ENCODE results near the gene PROSER3. TPM values are rescaled to one million over a fixed set of nuclear protein-coding genes. Genes with fewer than 3 reads are reported as not detected.

Gene PROSER3
- total and polyA plus RNA-seq, 9 of the 15 experiments (the other 6 are each of a cell fraction or from before 2014, with no cell fraction given): 1.0 to 39.5 (median 5.1) TPM

DNA sequence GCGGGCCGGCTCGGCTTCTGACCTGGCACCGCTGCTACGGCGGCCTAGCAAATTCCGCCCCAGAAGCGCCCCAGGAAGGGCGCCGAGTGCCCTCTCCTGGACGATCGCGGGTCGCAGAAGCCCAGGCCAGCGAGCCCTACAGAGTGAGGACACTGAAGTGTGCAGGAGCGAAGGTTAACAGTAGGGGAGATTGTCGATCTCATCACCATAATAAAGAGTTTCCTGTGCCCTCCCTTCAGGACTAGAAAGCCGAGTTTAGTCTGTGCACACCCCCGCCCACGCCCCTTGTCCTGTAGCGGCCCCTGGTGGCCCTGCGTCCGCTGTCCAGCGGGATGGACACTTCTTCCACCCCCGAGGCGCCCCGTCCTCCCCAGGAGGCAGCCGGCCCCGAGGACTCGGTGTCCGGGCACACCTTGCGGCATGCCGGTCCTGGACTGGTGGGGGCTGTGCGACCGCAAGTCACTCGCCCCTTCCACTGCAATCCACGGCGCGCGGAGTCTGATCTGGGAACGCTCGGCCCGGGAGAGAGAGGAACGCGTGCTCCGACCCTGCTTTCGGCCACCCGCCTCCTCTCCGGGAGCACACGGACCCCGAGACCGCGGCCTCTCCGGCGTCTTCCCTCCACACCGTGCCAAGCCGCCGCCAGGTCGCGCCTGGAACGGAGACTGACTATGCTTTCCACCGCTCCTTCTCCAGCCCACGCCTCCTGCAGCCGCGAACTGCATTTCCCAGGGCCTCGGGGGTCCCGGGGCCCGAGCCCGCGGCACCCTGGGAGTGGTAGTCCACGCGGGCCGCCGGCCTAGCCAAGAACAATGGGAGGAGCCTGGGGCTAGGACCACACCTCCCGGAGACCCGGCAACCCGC lies 40.9 kb upstream of the PROSER3 start (continued):
- TF ChIP-seq, protein P1, sequence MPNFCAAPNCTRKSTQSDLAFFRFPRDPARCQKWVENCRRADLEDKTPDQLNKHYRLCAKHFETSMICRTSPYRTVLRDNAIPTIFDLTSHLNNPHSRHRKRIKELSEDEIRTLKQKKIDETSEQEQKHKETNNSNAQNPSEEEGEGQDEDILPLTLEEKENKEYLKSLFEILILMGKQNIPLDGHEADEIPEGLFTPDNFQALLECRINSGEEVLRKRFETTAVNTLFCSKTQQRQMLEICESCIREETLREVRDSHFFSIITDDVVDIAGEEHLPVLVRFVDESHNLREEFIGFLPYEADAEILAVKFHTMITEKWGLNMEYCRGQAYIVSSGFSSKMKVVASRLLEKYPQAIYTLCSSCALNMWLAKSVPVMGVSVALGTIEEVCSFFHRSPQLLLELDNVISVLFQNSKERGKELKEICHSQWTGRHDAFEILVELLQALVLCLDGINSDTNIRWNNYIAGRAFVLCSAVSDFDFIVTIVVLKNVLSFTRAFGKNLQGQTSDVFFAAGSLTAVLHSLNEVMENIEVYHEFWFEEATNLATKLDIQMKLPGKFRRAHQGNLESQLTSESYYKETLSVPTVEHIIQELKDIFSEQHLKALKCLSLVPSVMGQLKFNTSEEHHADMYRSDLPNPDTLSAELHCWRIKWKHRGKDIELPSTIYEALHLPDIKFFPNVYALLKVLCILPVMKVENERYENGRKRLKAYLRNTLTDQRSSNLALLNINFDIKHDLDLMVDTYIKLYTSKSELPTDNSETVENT (CRISPR knock-in tag; IDR thresholded peaks at IDR 0.05): 0 out of 2 replicates have a peak, but pooled peaks have one; percentile 11
- TF ChIP-seq NRF1 (conservative IDR thresholded peaks at IDR 0.05 in 1 of 2, IDR thresholded peaks at IDR 0.05 in 1 of 2) (peak; percentile 33 to 61; a peak in 3 of 4 replicates), NCOA1 (IDR thresholded peaks at IDR 0.05; ENCODE audit: low read depth) (no peak), FOSL1 (tag; conservative IDR thresholded peaks at IDR 0.05) (no peak), ZNF668 (CRISPR knock-in tag; IDR thresholded peaks at IDR 0.05) (peak; percentile 54; the same call in 1 of the 2 replicates), THRAP3 (IDR thresholded peaks at IDR 0.05; ENCODE audit: borderline replicate concordance) (no peak), BCOR (IDR thresholded peaks at IDR 0.05) (peak; percentile 55; the same call in 1 of the 2 replicates), RBM25 (IDR thresholded peaks at IDR 0.05; ENCODE audit: low read depth, low read length, severe bottlenecking) (no peak), MAFK (IDR thresholded peaks at IDR 0.05; ENCODE audit: low read length) (no peak), ZNF12 (CRISPR knock-in tag; IDR thresholded peaks at IDR 0.05) (0 out of 2 replicates have a peak, but pooled peaks have one; percentile 38)
- TF ChIP-seq, protein P2, sequence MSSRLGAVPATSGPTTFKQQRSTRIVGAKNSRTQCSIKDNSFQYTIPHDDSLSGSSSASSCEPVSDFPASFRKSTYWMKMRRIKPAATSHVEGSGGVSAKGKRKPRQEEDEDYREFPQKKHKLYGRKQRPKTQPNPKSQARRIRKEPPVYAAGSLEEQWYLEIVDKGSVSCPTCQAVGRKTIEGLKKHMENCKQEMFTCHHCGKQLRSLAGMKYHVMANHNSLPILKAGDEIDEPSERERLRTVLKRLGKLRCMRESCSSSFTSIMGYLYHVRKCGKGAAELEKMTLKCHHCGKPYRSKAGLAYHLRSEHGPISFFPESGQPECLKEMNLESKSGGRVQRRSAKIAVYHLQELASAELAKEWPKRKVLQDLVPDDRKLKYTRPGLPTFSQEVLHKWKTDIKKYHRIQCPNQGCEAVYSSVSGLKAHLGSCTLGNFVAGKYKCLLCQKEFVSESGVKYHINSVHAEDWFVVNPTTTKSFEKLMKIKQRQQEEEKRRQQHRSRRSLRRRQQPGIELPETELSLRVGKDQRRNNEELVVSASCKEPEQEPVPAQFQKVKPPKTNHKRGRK (tag; IDR thresholded peaks at IDR 0.05): no peak
- TF ChIP-seq, protein P3, sequence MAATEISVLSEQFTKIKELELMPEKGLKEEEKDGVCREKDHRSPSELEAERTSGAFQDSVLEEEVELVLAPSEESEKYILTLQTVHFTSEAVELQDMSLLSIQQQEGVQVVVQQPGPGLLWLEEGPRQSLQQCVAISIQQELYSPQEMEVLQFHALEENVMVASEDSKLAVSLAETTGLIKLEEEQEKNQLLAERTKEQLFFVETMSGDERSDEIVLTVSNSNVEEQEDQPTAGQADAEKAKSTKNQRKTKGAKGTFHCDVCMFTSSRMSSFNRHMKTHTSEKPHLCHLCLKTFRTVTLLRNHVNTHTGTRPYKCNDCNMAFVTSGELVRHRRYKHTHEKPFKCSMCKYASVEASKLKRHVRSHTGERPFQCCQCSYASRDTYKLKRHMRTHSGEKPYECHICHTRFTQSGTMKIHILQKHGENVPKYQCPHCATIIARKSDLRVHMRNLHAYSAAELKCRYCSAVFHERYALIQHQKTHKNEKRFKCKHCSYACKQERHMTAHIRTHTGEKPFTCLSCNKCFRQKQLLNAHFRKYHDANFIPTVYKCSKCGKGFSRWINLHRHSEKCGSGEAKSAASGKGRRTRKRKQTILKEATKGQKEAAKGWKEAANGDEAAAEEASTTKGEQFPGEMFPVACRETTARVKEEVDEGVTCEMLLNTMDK (IDR thresholded peaks at IDR 0.05; ENCODE audit: borderline replicate concordance, insufficient read depth, low read depth, low read length, poor library complexity, severe bottlenecking): peak; percentile 81
- TF ChIP-seq, protein P4, sequence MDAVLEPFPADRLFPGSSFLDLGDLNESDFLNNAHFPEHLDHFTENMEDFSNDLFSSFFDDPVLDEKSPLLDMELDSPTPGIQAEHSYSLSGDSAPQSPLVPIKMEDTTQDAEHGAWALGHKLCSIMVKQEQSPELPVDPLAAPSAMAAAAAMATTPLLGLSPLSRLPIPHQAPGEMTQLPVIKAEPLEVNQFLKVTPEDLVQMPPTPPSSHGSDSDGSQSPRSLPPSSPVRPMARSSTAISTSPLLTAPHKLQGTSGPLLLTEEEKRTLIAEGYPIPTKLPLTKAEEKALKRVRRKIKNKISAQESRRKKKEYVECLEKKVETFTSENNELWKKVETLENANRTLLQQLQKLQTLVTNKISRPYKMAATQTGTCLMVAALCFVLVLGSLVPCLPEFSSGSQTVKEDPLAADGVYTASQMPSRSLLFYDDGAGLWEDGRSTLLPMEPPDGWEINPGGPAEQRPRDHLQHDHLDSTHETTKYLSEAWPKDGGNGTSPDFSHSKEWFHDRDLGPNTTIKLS (IDR thresholded peaks at IDR 0.05; ENCODE audit: borderline replicate concordance, low read depth): peak; percentile 95
- TF ChIP-seq, protein P5, sequence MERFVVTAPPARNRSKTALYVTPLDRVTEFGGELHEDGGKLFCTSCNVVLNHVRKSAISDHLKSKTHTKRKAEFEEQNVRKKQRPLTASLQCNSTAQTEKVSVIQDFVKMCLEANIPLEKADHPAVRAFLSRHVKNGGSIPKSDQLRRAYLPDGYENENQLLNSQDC (CRISPR knock-in tag; IDR thresholded peaks at IDR 0.05): no peak
- TF ChIP-seq, protein P6, sequence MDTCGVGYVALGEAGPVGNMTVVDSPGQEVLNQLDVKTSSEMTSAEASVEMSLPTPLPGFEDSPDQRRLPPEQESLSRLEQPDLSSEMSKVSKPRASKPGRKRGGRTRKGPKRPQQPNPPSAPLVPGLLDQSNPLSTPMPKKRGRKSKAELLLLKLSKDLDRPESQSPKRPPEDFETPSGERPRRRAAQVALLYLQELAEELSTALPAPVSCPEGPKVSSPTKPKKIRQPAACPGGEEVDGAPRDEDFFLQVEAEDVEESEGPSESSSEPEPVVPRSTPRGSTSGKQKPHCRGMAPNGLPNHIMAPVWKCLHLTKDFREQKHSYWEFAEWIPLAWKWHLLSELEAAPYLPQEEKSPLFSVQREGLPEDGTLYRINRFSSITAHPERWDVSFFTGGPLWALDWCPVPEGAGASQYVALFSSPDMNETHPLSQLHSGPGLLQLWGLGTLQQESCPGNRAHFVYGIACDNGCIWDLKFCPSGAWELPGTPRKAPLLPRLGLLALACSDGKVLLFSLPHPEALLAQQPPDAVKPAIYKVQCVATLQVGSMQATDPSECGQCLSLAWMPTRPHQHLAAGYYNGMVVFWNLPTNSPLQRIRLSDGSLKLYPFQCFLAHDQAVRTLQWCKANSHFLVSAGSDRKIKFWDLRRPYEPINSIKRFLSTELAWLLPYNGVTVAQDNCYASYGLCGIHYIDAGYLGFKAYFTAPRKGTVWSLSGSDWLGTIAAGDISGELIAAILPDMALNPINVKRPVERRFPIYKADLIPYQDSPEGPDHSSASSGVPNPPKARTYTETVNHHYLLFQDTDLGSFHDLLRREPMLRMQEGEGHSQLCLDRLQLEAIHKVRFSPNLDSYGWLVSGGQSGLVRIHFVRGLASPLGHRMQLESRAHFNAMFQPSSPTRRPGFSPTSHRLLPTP (IDR thresholded peaks at IDR 0.05; ENCODE audit: borderline replicate concordance, extremely low read depth, insufficient read length): no peak

Measured in K562 (cell line).